ENCODE measurements around the gene CRACDL. TPM values are rescaled to one million over a fixed set of nuclear protein-coding genes. Genes with fewer than 3 reads are reported as not detected.

Gene CRACDL
- total and polyA plus RNA-seq, 2 experiments from 2014 or later, result 0.06 to 0.32 TPM

DNA sequence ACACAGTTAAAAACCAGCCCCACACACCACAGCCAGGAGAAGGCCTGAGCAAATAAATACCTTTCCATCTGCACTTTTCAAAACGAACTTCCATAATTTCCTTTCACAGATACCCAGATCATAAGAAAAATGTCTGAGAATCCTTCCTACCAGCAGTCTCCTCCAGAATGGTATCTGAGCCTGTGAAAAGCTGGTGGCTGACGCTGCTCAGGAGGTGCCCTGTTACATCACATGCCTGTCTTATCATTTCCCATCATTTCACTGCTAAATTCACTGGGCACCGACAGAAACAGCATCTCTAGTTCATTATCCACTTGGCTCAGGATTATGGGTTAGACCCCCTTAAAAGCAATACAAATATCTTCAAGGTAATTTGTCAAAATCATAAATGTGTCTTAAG, 4.4 kb downstream of the CRACDL start:
- Histone ChIP-seq H3K27ac (no peak overlapping the region), H3K9me3 (ENCODE audit: low read depth) (no peaks in the 10 kb centered on the region), H3K4me3 (no peak overlapping the region), H3K36me3 (no peaks in the 10 kb centered on the region), H3K27me3 (peaks cover 48% of the 10 kb centered on the region), H3K4me1 (ENCODE audit: low read depth) (no peaks in the 10 kb centered on the region)
- DNase-seq (ENCODE audit: low read depth in 1 of 2, low spot score in 1 of 2), result no peak
- TF ChIP-seq, protein P1, sequence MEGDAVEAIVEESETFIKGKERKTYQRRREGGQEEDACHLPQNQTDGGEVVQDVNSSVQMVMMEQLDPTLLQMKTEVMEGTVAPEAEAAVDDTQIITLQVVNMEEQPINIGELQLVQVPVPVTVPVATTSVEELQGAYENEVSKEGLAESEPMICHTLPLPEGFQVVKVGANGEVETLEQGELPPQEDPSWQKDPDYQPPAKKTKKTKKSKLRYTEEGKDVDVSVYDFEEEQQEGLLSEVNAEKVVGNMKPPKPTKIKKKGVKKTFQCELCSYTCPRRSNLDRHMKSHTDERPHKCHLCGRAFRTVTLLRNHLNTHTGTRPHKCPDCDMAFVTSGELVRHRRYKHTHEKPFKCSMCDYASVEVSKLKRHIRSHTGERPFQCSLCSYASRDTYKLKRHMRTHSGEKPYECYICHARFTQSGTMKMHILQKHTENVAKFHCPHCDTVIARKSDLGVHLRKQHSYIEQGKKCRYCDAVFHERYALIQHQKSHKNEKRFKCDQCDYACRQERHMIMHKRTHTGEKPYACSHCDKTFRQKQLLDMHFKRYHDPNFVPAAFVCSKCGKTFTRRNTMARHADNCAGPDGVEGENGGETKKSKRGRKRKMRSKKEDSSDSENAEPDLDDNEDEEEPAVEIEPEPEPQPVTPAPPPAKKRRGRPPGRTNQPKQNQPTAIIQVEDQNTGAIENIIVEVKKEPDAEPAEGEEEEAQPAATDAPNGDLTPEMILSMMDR (IDR thresholded peaks at IDR 0.05; ENCODE audit: low read depth, low read length), result no peak

DNA sequence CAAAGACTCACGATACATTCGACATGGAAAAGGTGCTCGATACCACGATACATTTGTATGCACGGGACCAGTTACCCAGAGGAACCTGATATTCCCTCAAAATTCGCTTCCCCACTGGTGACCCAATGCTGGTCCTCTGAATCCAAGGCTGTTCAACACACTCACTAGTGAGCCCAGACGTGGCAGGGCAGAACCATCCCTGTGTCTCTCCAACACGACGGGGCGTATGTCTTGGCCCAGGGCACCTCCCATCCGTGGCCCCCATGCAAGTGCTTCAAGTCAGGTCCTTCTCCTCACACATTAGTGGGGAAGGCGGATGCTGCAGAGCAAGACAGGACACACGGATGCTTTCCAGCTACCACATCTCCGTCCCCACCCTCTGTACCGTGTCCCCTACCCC, 6.1 kb downstream of the CRACDL start:
- DNase-seq (ENCODE audit: low read depth in 1 of 2, low spot score in 1 of 2), result no peak
- H3K4me3 ChIP-seq, result no peak overlapping the region
- no peaks in the 10 kb centered on the region for H3K4me1 ChIP-seq (ENCODE audit: low read depth)
- TF ChIP-seq, protein P1 (IDR thresholded peaks at IDR 0.05; ENCODE audit: low read depth, low read length), result no peak
- H3K27me3 ChIP-seq, result peaks cover 31% of the 10 kb centered on the region
- no peaks in the 10 kb centered on the region for H3K36me3 ChIP-seq
- H3K9me3 ChIP-seq (ENCODE audit: low read depth), result no peaks in the 10 kb centered on the region
- no peak overlapping the region for H3K27ac ChIP-seq

DNA sequence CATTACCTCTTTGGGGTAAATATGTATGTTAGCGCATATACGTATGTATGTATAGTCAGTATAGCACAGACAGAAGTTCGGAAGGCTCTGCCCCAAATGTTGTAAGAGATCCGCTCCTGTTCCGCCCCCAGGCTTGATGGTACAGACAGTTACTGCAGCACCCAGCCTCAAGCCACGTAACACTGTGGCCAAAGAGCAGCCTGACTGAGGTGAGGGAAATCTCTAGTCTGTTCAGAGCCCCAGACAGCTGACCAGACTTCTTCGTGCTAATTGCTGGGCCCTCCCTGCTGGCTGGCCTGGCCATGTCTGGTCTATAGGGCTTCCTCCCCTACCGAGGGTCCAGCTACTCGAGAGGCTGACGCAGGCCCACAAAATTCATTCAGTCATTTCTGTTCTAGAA, 7.8 kb downstream of the CRACDL start:
- no peak for DNase-seq (ENCODE audit: low read depth in 1 of 2, low spot score in 1 of 2)
- TF ChIP-seq, protein P1 (IDR thresholded peaks at IDR 0.05; ENCODE audit: low read depth, low read length), result no peak
- Histone ChIP-seq H3K27ac (no peak overlapping the region), H3K27me3 (peaks cover 16% of the 10 kb centered on the region), H3K9me3 (ENCODE audit: low read depth) (no peaks in the 10 kb centered on the region), H3K4me1 (ENCODE audit: low read depth) (no peaks in the 10 kb centered on the region), H3K4me3 (no peak overlapping the region), H3K36me3 (no peaks in the 10 kb centered on the region)

DNA sequence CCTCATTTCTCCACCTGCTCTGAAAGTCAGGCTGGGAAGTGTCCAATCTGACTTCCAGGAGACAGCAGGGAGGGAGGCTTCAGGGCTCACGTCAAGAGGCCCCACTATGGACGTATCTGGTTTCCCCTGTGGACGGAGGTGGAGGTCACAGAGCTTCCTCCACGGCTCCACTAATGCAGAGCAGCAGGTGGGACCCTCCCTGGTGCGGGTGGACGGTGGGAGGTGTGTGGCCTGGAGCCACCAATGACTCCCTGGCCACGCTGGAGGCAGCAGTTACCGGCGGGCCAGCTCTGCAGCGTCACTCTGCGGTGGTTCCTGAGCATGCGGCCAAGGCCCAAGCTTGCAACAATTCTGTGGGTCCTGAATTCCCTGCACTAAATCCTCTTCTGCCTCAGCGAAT, 9.0 kb downstream of the CRACDL start:
- H3K36me3 ChIP-seq, result no peaks in the 10 kb centered on the region
- H3K4me3 ChIP-seq, result no peak overlapping the region
- no peak overlapping the region for H3K27ac ChIP-seq
- H3K27me3 ChIP-seq, result peaks cover 8% of the 10 kb centered on the region
- no peaks in the 10 kb centered on the region for H3K4me1 ChIP-seq (ENCODE audit: low read depth)
- H3K9me3 ChIP-seq (ENCODE audit: low read depth), result no peaks in the 10 kb centered on the region
- TF ChIP-seq, protein P1 (IDR thresholded peaks at IDR 0.05; ENCODE audit: low read depth, low read length), result no peak
- no peak for DNase-seq (ENCODE audit: low read depth in 1 of 2, low spot score in 1 of 2)

DNA sequence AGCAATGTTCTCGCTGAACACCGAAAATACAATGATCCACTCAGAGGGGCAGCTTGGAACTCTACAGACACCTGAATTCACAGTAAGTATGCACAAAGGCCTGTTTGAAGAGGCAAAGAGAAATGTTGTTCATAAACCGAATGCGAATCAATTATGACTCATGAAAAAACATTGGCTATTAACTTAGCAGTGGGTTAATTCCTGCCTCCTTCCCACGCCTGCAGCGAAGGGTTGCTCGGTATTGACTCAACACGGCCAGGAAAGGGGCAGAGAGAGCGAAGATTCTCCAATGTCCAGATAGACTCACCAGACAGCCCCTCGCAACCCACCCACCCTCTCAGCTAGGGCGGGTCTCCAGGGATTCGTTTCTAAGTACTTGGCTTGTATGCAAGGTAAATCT, 9.4 kb downstream of the CRACDL start:
- Histone ChIP-seq H3K9me3 (ENCODE audit: low read depth) (no peaks in the 10 kb centered on the region), H3K4me1 (ENCODE audit: low read depth) (no peaks in the 10 kb centered on the region), H3K27me3 (peaks cover 8% of the 10 kb centered on the region), H3K27ac (no peak overlapping the region), H3K36me3 (no peaks in the 10 kb centered on the region), H3K4me3 (no peak overlapping the region)
- no peak for DNase-seq (ENCODE audit: low read depth in 1 of 2, low spot score in 1 of 2)
- TF ChIP-seq, protein P1 (IDR thresholded peaks at IDR 0.05; ENCODE audit: low read depth, low read length), result no peak

DNA sequence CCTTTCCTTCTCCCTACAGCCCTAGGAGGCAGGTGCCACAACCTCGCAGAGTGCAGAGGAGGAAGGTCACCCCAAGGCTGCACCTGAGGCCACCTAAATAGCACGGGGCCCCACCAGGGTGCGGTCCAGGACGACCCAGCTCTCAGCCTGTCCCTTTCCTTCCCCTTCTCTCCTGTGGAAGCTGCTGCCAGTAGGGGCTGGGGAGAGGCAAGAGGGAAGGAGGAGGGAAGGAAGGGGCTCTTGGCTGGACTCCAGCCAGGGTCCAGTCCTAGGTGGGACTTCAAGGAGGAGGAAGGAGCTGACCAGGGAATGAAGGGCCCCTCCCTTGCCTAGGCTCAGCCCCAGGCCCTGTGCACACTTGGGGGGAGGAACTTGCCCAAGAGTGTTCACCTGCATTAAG, 11.1 kb downstream of the CRACDL start:
- H3K9me3 ChIP-seq (ENCODE audit: low read depth), result no peaks in the 10 kb centered on the region
- DNase-seq (ENCODE audit: low read depth in 1 of 2, low spot score in 1 of 2), result no peak
- TF ChIP-seq, protein P1 (IDR thresholded peaks at IDR 0.05; ENCODE audit: low read depth, low read length), result no peak
- H3K36me3 ChIP-seq, result no peaks in the 10 kb centered on the region
- no peak overlapping the region for H3K27ac ChIP-seq
- no peaks in the 10 kb centered on the region for H3K4me1 ChIP-seq (ENCODE audit: low read depth)
- no peak overlapping the region for H3K4me3 ChIP-seq
- peaks cover 7% of the 10 kb centered on the region for H3K27me3 ChIP-seq

All from cardiac muscle cell (in vitro differentiated cells and primary cell).